ENCODE results near the gene GPR39.
A peak's percentile ranks its signal among the peaks of the same experiment; 100 is the strongest.

GPR39 gene

DNA sequence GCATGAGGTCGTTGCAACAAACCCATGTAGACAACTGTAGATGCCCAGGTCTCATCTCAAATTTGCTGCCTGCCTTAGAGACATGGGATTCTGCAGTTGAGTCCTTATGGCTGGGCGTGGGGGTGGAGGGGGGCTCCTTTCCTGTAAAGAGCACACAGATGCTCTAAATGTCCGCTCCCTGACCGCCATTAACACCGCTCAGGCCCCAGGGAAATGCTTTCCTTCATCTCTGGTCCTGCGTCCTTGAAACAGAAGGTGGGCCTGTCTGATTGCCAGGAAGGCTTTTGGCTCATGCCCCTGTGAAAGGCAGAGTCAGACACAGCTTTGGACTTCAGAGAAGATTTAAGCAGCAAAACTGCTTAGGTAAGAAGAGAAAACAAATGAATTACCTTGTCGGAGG is 25.7 kb downstream of the GPR39 start:
- no peaks in the 10 kb centered on the region for H3K27me3 ChIP-seq (ENCODE audit: control insufficient read depth in 1 of 2, insufficient read depth in 2 of 2, low read length in 2 of 2)
- H3K4me1 ChIP-seq (ENCODE audit: control insufficient read depth, insufficient read depth, low read length): no peaks in the 10 kb centered on the region
- H3K27ac ChIP-seq (ENCODE audit: low read length): no peak overlapping the region
- H3K9ac ChIP-seq (ENCODE audit: low read length in 2 of 2): no peak overlapping the region
- H3K36me3 ChIP-seq (ENCODE audit: control insufficient read depth in 2 of 2, insufficient read depth in 2 of 2, low read length in 2 of 2): no peaks in the 10 kb centered on the region
- no peak overlapping the region for H3K4me3 ChIP-seq (ENCODE audit: low read length in 2 of 2)
- no peaks in the 10 kb centered on the region for H3K9me3 ChIP-seq (ENCODE audit: control insufficient read depth in 2 of 2, low read length in 2 of 2)

DNA sequence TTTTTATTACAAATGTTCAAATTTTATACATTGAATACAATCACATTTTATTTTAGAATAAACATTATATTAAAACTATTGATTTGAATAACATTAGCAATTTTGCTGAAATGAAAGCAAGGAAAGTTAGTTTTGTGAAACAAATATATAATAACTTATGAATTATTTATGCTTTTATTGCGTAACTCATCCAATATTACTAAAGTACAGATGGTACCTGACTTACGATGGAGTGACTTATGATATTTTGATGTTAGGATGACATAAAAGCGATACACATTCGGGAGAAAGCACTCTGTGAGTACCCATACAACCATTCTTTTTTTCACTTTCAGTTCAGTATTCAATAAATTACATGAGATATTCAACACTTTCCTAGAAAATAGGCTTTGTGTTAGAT is 26.5 kb downstream of the GPR39 start:
- Histone ChIP-seq H3K27ac (ENCODE audit: low read length) (no peak overlapping the region), H3K4me3 (ENCODE audit: low read length in 2 of 2) (no peak overlapping the region), H3K36me3 (ENCODE audit: control insufficient read depth in 2 of 2, insufficient read depth in 2 of 2, low read length in 2 of 2) (no peaks in the 10 kb centered on the region), H3K4me1 (ENCODE audit: control insufficient read depth, insufficient read depth, low read length) (no peaks in the 10 kb centered on the region), H3K9ac (ENCODE audit: low read length in 2 of 2) (no peak overlapping the region), H3K9me3 (ENCODE audit: control insufficient read depth in 2 of 2, low read length in 2 of 2) (no peaks in the 10 kb centered on the region), H3K27me3 (ENCODE audit: control insufficient read depth in 1 of 2, insufficient read depth in 2 of 2, low read length in 2 of 2) (no peaks in the 10 kb centered on the region)

DNA sequence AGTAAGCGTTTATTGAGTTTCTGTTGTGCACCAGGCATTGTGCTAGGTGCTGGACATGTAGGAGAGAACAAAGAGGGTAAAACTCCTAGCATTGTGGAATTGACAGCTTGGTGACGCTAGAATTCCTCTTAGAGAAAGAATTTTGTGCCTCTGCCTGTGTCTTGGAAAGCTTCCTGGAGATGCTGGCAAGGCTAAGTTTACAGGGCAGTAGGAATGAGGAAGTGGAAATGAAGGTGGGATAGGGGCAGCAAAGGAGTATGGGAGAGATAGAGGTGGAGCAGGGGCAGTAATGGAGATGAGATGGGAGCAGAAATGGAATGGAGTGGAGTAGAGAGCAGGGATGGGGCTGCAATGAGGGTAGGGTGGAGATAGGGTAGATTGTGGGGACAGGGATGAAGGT is 29.8 kb downstream of the GPR39 start:
- H3K4me3 ChIP-seq (ENCODE audit: low read length in 2 of 2): no peak overlapping the region
- H3K27me3 ChIP-seq (ENCODE audit: control insufficient read depth in 1 of 2, insufficient read depth in 2 of 2, low read length in 2 of 2): no peaks in the 10 kb centered on the region
- H3K4me1 ChIP-seq (ENCODE audit: control insufficient read depth, insufficient read depth, low read length): no peaks in the 10 kb centered on the region
- H3K27ac ChIP-seq (ENCODE audit: low read length): no peak overlapping the region
- H3K36me3 ChIP-seq (ENCODE audit: control insufficient read depth in 2 of 2, insufficient read depth in 2 of 2, low read length in 2 of 2): no peaks in the 10 kb centered on the region
- H3K9me3 ChIP-seq (ENCODE audit: control insufficient read depth in 2 of 2, low read length in 2 of 2): no peaks in the 10 kb centered on the region
- H3K9ac ChIP-seq (ENCODE audit: low read length in 2 of 2): no peak overlapping the region

DNA sequence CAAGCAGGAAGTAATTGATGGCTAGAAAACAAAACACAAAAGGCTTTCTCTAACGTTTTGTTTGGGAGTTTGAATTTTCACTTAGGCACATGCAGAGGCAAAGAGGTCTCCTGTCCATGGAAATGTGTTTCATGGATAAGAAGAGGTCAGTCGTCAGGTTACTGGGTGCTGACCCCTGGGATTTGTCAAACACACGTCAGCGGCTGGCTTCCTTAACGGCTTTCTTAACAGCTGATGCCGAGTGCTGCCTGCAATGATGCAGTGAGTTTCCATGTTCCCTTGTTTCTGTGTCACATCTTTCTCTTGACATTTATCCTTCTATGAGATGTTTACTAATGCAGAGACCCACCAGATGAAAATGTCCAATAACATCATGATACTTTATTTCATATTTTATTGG is 31.7 kb downstream of the GPR39 start:
- Histone ChIP-seq H3K36me3 (ENCODE audit: control insufficient read depth in 2 of 2, insufficient read depth in 2 of 2, low read length in 2 of 2) (no peaks in the 10 kb centered on the region), H3K9ac (ENCODE audit: low read length in 2 of 2) (no peak overlapping the region), H3K9me3 (ENCODE audit: control insufficient read depth in 2 of 2, low read length in 2 of 2) (no peaks in the 10 kb centered on the region), H3K4me3 (ENCODE audit: low read length in 2 of 2) (peak overlapping the region in 1 of 2 donors; percentile 40), H3K27ac (ENCODE audit: low read length) (no peak overlapping the region), H3K4me1 (ENCODE audit: control insufficient read depth, insufficient read depth, low read length) (no peaks in the 10 kb centered on the region), H3K27me3 (ENCODE audit: control insufficient read depth in 1 of 2, insufficient read depth in 2 of 2, low read length in 2 of 2) (no peaks in the 10 kb centered on the region)

DNA sequence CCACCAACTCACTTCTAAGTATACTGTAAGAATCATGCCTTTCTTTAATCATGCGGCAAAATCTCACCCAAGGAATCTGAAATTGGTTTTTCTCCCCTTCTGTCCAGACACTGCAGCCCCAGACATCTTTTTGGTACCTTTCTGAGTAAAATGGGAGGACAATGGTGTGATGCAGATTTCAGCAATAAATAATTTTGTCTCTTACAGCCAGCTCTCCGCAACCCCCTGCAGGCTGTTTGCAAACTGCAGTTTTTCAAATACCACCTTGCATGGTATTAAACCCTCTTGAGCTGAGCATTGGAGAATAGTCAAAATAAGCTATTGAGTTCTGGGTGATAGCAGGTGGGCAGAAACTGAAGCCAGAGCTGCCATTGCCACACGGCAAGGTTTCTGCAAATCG is 32.2 kb downstream of the GPR39 start:
- Histone ChIP-seq H3K27ac (ENCODE audit: low read length) (no peak overlapping the region), H3K36me3 (ENCODE audit: control insufficient read depth in 2 of 2, insufficient read depth in 2 of 2, low read length in 2 of 2) (no peaks in the 10 kb centered on the region), H3K4me1 (ENCODE audit: control insufficient read depth, insufficient read depth, low read length) (no peaks in the 10 kb centered on the region), H3K9me3 (ENCODE audit: control insufficient read depth in 2 of 2, low read length in 2 of 2) (no peaks in the 10 kb centered on the region), H3K9ac (ENCODE audit: low read length in 2 of 2) (no peak overlapping the region), H3K27me3 (ENCODE audit: control insufficient read depth in 1 of 2, insufficient read depth in 2 of 2, low read length in 2 of 2) (no peaks in the 10 kb centered on the region), H3K4me3 (ENCODE audit: low read length in 2 of 2) (peak overlapping the region in 1 of 2 donors; percentile 40)

DNA sequence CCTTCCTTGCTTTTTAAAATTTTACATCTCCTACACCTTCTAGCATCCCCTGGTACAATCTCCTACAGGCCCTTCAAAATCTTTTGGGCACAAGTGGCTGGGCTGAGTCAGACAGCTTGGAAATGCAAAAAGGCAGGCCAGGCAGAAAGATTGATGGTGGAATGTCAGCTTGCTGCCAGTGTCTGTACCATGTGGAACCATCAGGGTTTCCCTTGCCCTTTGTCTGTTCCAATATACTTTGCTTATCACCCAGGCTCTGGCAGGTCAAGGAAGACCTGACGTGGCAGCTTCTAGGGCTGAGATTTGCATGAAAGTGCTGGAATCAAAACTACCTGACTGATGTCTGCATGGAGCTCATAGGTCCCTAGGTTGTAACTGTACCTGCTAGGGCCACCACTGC is 33.3 kb downstream of the GPR39 start:
- Histone ChIP-seq H3K27me3 (ENCODE audit: control insufficient read depth in 1 of 2, insufficient read depth in 2 of 2, low read length in 2 of 2) (no peaks in the 10 kb centered on the region), H3K36me3 (ENCODE audit: control insufficient read depth in 2 of 2, insufficient read depth in 2 of 2, low read length in 2 of 2) (no peaks in the 10 kb centered on the region), H3K4me3 (ENCODE audit: low read length in 2 of 2) (no peak overlapping the region), H3K27ac (ENCODE audit: low read length) (no peak overlapping the region), H3K9ac (ENCODE audit: low read length in 2 of 2) (no peak overlapping the region), H3K9me3 (ENCODE audit: control insufficient read depth in 2 of 2, low read length in 2 of 2) (no peaks in the 10 kb centered on the region), H3K4me1 (ENCODE audit: control insufficient read depth, insufficient read depth, low read length) (no peaks in the 10 kb centered on the region)

DNA sequence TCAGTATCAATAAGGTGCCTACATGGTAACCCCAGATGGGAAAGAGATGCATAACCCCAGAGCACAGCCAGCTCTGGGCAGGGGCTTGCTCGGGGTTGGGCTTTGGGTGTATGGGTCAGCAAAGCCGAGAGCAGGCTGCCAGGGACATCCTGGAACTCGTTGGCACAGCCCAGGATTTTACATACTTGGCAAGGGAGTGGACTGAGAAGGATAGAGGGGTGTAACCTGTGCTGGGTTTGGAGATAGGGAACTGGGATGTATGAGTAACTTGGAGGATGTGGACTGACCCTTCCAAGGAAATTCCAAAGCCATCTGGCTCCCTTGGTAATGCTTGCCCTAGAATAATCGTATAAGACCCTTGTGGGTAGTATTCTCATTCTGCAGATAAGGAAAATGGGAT is 44.2 kb downstream of the GPR39 start:
- Histone ChIP-seq H3K27ac (ENCODE audit: low read length) (no peak overlapping the region), H3K36me3 (ENCODE audit: control insufficient read depth in 2 of 2, insufficient read depth in 2 of 2, low read length in 2 of 2) (no peaks in the 10 kb centered on the region), H3K9ac (ENCODE audit: low read length in 2 of 2) (no peak overlapping the region), H3K27me3 (ENCODE audit: control insufficient read depth in 1 of 2, insufficient read depth in 2 of 2, low read length in 2 of 2) (no peaks in the 10 kb centered on the region), H3K4me1 (ENCODE audit: control insufficient read depth, insufficient read depth, low read length) (no peaks in the 10 kb centered on the region), H3K4me3 (ENCODE audit: low read length in 2 of 2) (no peak overlapping the region), H3K9me3 (ENCODE audit: control insufficient read depth in 2 of 2, low read length in 2 of 2) (peaks cover 13 to 16% of the 10 kb centered on the region in 2 donors)

DNA sequence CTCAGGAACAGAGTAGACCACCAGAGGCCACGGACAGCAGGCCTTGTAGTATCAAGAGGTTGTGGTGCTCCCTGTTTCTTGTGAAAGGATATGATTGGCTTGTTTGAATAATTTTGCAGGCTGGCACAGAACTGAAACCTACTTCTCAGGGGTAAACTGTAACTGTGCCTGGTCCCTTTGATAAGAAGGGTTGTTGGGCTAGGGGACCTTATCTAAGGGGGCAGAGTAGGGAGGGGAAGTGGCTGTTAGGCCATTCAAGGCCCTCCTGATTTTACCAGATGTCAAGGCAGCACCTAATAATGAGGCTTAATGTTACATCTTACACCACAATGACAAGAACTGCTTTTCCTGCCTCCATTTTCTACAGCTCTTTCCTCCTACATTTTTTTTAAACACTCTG is 45.6 kb downstream of the GPR39 start:
- H3K4me3 ChIP-seq (ENCODE audit: low read length in 2 of 2): no peak overlapping the region
- H3K9me3 ChIP-seq (ENCODE audit: control insufficient read depth in 2 of 2, low read length in 2 of 2): peaks cover 15 to 20% of the 10 kb centered on the region in 2 donors

DNA sequence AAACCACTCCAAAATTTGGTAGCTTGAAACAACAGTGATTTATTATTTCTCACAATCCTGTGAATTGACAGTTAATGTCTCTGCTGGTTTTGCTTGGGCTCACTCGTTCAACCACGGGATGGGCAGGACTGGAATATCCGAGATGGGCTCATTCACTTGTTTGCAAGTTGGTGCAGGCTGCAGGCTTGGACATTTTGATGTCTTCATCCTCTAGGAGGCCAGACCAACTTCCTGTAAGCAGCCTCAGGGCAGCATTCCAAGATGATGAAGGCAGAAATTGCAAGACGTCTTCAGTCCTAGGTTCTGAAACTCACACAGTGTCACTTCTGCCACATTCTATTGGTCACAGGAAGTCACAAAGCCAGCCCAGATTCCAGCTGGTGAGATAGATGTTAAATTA is 47.1 kb downstream of the GPR39 start:
- Histone ChIP-seq H3K27ac (ENCODE audit: low read length) (no peak overlapping the region), H3K36me3 (ENCODE audit: control insufficient read depth in 2 of 2, insufficient read depth in 2 of 2, low read length in 2 of 2) (no peaks in the 10 kb centered on the region), H3K9ac (ENCODE audit: low read length in 2 of 2) (no peak overlapping the region), H3K4me1 (ENCODE audit: control insufficient read depth, insufficient read depth, low read length) (no peaks in the 10 kb centered on the region), H3K9me3 (ENCODE audit: control insufficient read depth in 2 of 2, low read length in 2 of 2) (peaks cover 16 to 23% of the 10 kb centered on the region in 2 donors), H3K4me3 (ENCODE audit: low read length in 2 of 2) (no peak overlapping the region), H3K27me3 (ENCODE audit: control insufficient read depth in 1 of 2, insufficient read depth in 2 of 2, low read length in 2 of 2) (no peaks in the 10 kb centered on the region)

More for the DNA sequence above, 45.6 kb downstream of the GPR39 start:
- Histone ChIP-seq H3K27me3 (ENCODE audit: control insufficient read depth in 1 of 2, insufficient read depth in 2 of 2, low read length in 2 of 2) (no peaks in the 10 kb centered on the region), H3K9ac (ENCODE audit: low read length in 2 of 2) (no peak overlapping the region), H3K27ac (ENCODE audit: low read length) (no peak overlapping the region), H3K36me3 (ENCODE audit: control insufficient read depth in 2 of 2, insufficient read depth in 2 of 2, low read length in 2 of 2) (no peaks in the 10 kb centered on the region), H3K4me1 (ENCODE audit: control insufficient read depth, insufficient read depth, low read length) (no peaks in the 10 kb centered on the region)

DNA sequence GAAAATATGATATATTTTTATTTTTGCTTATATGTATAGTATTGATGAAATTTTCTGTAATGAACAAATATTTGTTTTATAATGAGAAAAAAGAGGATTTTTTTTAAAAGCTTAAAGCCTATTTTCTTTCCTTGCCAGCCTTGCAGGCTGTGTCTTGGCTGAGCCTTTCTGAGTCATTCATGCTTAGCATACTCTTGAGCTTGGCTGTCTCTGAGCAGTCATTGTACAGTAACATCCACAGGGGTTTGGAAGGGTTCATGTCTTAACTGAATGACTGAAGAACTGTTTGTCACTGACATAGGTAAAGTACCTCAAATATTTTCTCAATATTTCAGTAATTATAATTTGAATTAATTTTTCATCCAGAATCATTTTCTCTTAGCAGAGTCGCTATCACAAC is 49.3 kb downstream of the GPR39 start:
- Histone ChIP-seq H3K27ac (ENCODE audit: low read length) (no peak overlapping the region), H3K9me3 (ENCODE audit: control insufficient read depth in 2 of 2, low read length in 2 of 2) (peaks cover 16 to 23% of the 10 kb centered on the region in 2 donors), H3K4me3 (ENCODE audit: low read length in 2 of 2) (no peak overlapping the region), H3K27me3 (ENCODE audit: control insufficient read depth in 1 of 2, insufficient read depth in 2 of 2, low read length in 2 of 2) (no peaks in the 10 kb centered on the region), H3K36me3 (ENCODE audit: control insufficient read depth in 2 of 2, insufficient read depth in 2 of 2, low read length in 2 of 2) (no peaks in the 10 kb centered on the region), H3K4me1 (ENCODE audit: control insufficient read depth, insufficient read depth, low read length) (no peaks in the 10 kb centered on the region), H3K9ac (ENCODE audit: low read length in 2 of 2) (no peak overlapping the region)

DNA sequence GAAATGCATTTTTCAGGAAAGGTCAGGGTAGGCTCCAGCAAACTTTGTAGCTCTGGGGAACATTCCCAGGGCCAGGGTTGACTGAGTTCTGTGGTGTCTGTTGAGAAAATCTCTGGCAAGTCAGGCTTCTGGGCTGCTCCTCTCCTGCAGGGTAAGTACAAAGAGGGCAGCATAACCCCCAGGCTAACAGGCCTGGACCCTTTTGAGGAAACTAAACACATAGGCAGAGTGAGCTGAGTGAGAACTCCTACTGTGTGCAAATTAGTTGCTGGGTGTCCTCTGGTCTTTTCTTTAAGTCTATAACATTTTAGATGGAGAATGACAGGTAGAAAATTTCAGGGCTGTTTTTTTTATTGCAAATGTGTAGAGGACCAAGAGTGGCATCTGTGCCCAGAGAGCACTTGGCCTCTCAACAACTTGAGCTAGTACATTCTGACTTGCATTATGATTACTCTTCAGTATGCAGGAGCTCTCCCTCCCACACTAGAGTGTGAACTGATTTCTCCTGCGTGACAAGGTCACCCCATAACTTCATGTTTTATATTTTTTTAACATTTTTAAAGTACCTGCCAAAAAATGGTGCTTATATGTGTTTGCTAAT is 49.9 kb downstream of the GPR39 start:
- H3K9ac ChIP-seq (ENCODE audit: low read length in 2 of 2): no peak overlapping the region
- no peaks in the 10 kb centered on the region for H3K4me1 ChIP-seq (ENCODE audit: control insufficient read depth, insufficient read depth, low read length)
- no peaks in the 10 kb centered on the region for H3K36me3 ChIP-seq (ENCODE audit: control insufficient read depth in 2 of 2, insufficient read depth in 2 of 2, low read length in 2 of 2)
- peaks cover 16 to 23% of the 10 kb centered on the region in 2 donors for H3K9me3 ChIP-seq (ENCODE audit: control insufficient read depth in 2 of 2, low read length in 2 of 2)
- H3K4me3 ChIP-seq (ENCODE audit: low read length in 2 of 2): no peak overlapping the region
- H3K27ac ChIP-seq (ENCODE audit: low read length): no peak overlapping the region
- no peaks in the 10 kb centered on the region for H3K27me3 ChIP-seq (ENCODE audit: control insufficient read depth in 1 of 2, insufficient read depth in 2 of 2, low read length in 2 of 2)
